DND-41 (cell line): ENCODE results near the gene DCPS.
"Not testable (repeated sequence)": the region's sequence is repeated elsewhere in the genome, so short reads cannot be mapped to it uniquely, and the experiment has no call there.

Source experiments
- ATAC-seq: fragments of 200-7000 bp; cut with Tn5 transposase; 3 replicates; pipeline ENCODE4 v1.9.1; 2021; ENCODE audit warnings: low read depth; ENCODE audit not compliant: insufficient read depth
- DNase-seq: peaks from one replicate; pipeline ENCODE4 v3.0.0-alpha.2; 2020
- H2AFZ ChIP-seq: 2 replicates; pipeline ENCODE4 v1.6.0; 2012; ENCODE audit warnings: low read depth, low read length
- H3K27ac ChIP-seq: 2 replicates; pipeline ENCODE4 v1.5.1; 2012; ENCODE audit warnings: low read length, inconsistent platforms
- H3K27me3 ChIP-seq: fragments of 200-600 bp; sonication (generic); 2 replicates; pipeline ENCODE4 v1.6.0; 2012; ENCODE audit warnings: low read length, mild to moderate bottlenecking, inconsistent platforms; ENCODE audit not compliant: insufficient read depth, poor library complexity
- H3K36me3 ChIP-seq: 2 replicates; pipeline ENCODE4 v1.5.1; 2012; ENCODE audit warnings: low read length, inconsistent platforms; ENCODE audit not compliant: insufficient read depth
- H3K4me1 ChIP-seq: 2 replicates; pipeline ENCODE4 v1.5.1; 2012; ENCODE audit warnings: mild to moderate bottlenecking, low read length; ENCODE audit not compliant: insufficient read depth
- H3K4me2 ChIP-seq: 2 replicates; pipeline ENCODE4 v1.6.0; 2012; ENCODE audit warnings: mild to moderate bottlenecking, moderate library complexity, low read length, inconsistent platforms; ENCODE audit not compliant: insufficient read depth
- H3K4me3 ChIP-seq, 2 experiments: fragments of 200-600 bp in 1 of 2; shearing (Covaris generic) in 1 of 2; 2 replicates each; pipeline ENCODE4 v1.5.1; 2012 to 2016; ENCODE audit warnings: inconsistent platforms in 2 of 2, low read length in 2 of 2, mild to moderate bottlenecking in 2 of 2, low read depth in 1 of 2, moderate library complexity in 1 of 2
- H3K79me2 ChIP-seq: 2 replicates; pipeline ENCODE4 v1.6.0; 2012; ENCODE audit warnings: low read length, inconsistent platforms; ENCODE audit not compliant: insufficient read depth
- H3K9ac ChIP-seq: 2 replicates; pipeline ENCODE4 v1.6.0; 2012; ENCODE audit warnings: low read depth, mild to moderate bottlenecking, inconsistent platforms, low read length, moderate library complexity
- H3K9me3 ChIP-seq: 2 replicates; pipeline ENCODE4 v1.5.1; 2012; ENCODE audit warnings: low read length, moderate library complexity, mild to moderate bottlenecking, inconsistent platforms; ENCODE audit not compliant: insufficient read depth, severe bottlenecking
- H4K20me1 ChIP-seq: 2 replicates; pipeline ENCODE4 v1.6.0; 2012; ENCODE audit warnings: low read length; ENCODE audit not compliant: insufficient read depth
- CTCF ChIP-seq: IDR thresholded peaks from 2 replicates; pipeline ENCODE4 v1.5.1; 2012; ENCODE audit warnings: borderline replicate concordance, low read length, moderate library complexity, mild to moderate bottlenecking; ENCODE audit not compliant: poor library complexity, severe bottlenecking; ENCODE audit errors: extremely low read depth
- EZH2 ChIP-seq: IDR thresholded peaks from 3 replicates; pipeline ENCODE4 v1.6.1; 2012; ENCODE audit warnings: borderline replicate concordance, low read depth, mild to moderate bottlenecking, moderate library complexity, low read length, inconsistent platforms; ENCODE audit not compliant: severe bottlenecking

The DCPS gene

DNA sequence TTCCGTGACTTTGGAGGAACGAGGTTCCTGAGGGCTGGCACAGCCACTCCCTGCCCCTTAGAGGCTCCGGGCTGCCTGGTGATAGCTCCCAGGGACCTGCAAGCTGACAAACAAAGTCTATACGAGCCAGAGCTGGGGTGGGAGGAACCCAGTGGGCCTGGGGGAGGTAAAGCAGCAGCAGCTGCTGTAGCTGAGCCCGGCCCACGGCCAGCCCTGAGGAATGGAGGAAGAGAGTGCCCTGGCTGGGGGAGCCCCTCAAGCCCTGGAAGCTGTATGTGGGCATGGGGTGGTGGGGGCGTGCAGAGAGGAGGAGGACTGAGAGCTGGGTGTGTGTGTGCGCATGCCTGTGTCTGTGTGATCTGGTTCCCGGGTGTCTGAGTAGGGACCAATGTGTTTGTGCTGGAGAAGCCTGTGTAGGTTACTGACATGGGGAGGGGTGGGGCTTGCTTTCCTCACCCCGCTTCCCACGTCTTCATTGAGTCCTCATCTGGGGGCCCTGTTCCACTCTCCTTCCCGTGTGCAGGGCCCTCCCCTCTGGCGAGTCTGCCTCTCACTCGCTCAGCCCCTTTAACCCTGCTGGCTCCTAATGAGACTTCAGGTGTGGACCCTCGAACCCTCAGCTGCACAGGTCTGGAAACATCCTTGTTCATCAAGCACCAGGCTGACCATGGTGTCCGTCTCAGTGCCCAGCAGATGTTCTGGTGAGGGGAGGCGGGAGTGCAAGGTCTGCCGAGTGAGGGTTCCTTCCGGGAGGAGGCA is 62.4 kb downstream of the DCPS start:
- no peak overlapping the region for H3K4me2 ChIP-seq
- 0 out of 2 replicates have a peak, but pooled peaks cover 6% of the 10 kb centered on the region for H3K4me1 ChIP-seq
- H3K36me3 ChIP-seq: peaks cover 2% of the 10 kb centered on the region; the same call in 1 of the 2 replicates
- H4K20me1 ChIP-seq: peaks cover 24% of the 10 kb centered on the region
- no peak for TF ChIP-seq EZH2
- TF ChIP-seq CTCF: no peak
- H3K27ac ChIP-seq: 0 out of 2 replicates have a peak overlapping the region, but pooled peaks have one; percentile 16
- H3K9ac ChIP-seq: no peak overlapping the region
- H3K27me3 ChIP-seq: no peaks in the 10 kb centered on the region
- peaks cover 35% of the 10 kb centered on the region; the same call in 1 of the 2 replicates for H3K79me2 ChIP-seq
- no peak for DNase-seq
- ATAC-seq: no peak
- no peak overlapping the region for H3K4me3 ChIP-seq
- H2AFZ ChIP-seq: no peak overlapping the region
- no peaks in the 10 kb centered on the region for H3K9me3 ChIP-seq

DNA sequence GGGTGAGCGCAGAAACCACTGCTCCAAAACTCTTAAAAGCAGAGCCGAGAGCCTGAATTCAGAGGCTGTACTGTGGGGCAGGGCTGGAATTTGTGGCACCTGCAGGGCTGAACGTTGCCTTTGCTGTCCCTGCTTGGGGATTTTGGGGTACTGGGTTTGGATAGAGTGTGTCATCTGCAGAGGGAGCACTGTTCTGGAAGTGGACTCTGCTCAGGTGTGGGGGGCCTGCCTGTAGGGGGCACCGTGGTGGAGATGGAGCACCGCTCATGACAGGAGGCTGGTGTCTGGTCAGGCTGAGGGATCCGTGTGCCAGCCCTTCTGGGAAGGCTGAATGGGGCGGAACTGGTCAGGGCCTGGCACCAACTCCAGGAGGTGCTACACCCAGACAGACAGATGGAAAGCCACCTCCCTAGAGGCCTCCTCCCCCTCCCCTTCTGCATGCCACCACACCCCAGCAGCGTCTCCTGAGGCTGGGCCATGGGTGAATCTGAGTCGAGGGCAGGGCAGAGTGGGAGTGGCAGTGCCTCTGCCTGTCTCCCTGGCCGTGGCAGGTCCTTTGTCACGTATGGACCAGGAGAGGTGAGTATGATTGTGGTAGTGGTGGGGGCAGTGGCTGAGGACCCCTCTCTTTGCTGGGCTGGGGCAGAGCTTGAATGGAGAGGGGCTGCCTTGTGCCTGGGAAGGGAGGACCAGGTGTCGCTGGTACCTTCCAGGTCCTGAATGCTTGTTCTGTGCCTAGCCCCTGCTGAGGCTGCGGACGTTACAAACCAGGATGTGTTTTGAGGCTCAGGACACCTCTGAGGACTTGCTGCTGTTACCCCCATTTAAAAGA is 63.2 kb downstream of the DCPS start:
- peak; percentile 31; the same call in 2 of the 3 replicates for ATAC-seq
- peak; percentile 25 for TF ChIP-seq CTCF
- H3K27ac ChIP-seq, H3K4me2 ChIP-seq, H3K27me3 ChIP-seq, DNase-seq, H3K9ac ChIP-seq, H2AFZ ChIP-seq, H3K4me3 ChIP-seq, H3K9me3 ChIP-seq, H3K36me3 ChIP-seq, H3K4me1 ChIP-seq: not testable (repeated sequence)
- H3K79me2 ChIP-seq: peaks cover 39% of the 10 kb centered on the region; the same call in 1 of the 2 replicates
- peaks cover 24% of the 10 kb centered on the region for H4K20me1 ChIP-seq

DNA sequence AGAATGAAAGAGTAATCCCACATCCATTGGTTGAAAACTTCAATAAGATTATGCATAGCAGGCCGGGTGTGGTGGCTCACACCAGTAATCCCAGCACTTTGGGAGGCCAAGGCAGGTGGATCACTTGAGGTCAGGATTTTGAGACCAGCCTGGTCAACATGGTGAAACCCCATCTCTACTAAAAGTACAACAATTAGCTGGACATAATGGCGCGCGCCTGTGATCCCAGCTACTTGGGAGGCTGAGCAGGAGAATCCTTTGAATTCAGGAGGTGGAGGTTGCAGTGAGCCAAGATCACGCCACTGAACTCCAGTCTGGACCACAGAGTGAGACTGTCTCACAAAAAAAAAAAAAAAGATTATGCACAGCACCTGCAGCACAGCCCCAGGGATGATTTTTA is 63.9 kb downstream of the DCPS start:
- not testable (repeated sequence) for H3K27ac ChIP-seq, H2AFZ ChIP-seq, DNase-seq, H3K4me3 ChIP-seq, H3K27me3 ChIP-seq, ATAC-seq, H3K4me1 ChIP-seq, H3K9me3 ChIP-seq, H3K9ac ChIP-seq, H3K4me2 ChIP-seq, H3K36me3 ChIP-seq
- Histone ChIP-seq H4K20me1 (peaks cover 23% of the 10 kb centered on the region), H3K79me2 (peaks cover 40% of the 10 kb centered on the region)

GRCh38 chr11:126368336-126369119 is 64.7 kb downstream of the DCPS start:
- peak; percentile 44; the same call in 2 of the 3 replicates for ATAC-seq
- H3K4me1 ChIP-seq, H3K27ac ChIP-seq, H2AFZ ChIP-seq, DNase-seq, H3K9ac ChIP-seq, H3K4me3 ChIP-seq, H3K36me3 ChIP-seq, H3K9me3 ChIP-seq, H3K4me2 ChIP-seq, H3K27me3 ChIP-seq: not testable (repeated sequence)
- peaks cover 43% of the 10 kb centered on the region for H3K79me2 ChIP-seq
- H4K20me1 ChIP-seq: peaks cover 22% of the 10 kb centered on the region
